ENCODE data around the gene RBM47. TPM values are rescaled to one million over a fixed set of nuclear protein-coding genes. Genes with fewer than 3 reads are reported as not detected.

RBM47 gene
- total and polyA plus RNA-seq, 10 of the 15 experiments (the other 5 are each of a cell fraction or from before 2014, with no cell fraction given), result 7.9 to 45.0 (median 28.7) TPM

- Histone ChIP-seq H3K4me1 (ENCODE audit: control insufficient read depth, insufficient read depth, low read length) (peaks cover 11% of the 10 kb centered on the region; the same call in 1 of the 2 replicates), H2AFZ (ENCODE audit: control insufficient read depth, low read depth, low read length) (no peak overlapping the region), H3K27me3 (replicated peaks in 1 of 2; ENCODE audit: control insufficient read depth in 2 of 2, insufficient read depth in 2 of 2, low read length in 1 of 2) (no peaks in the 10 kb centered on the region), H4K20me1 (ENCODE audit: control insufficient read depth, insufficient read depth) (no peaks in the 10 kb centered on the region), H3K9me3 (replicated peaks; ENCODE audit: control insufficient read depth, insufficient read depth, low read length) (peaks cover 2% of the 10 kb centered on the region; the same call in 1 of the 3 replicates), H3K4me2 (ENCODE audit: control insufficient read depth, insufficient read depth) (no peak overlapping the region), H3K9ac (ENCODE audit: control insufficient read depth, insufficient read depth, low read length) (no peak overlapping the region), H3K27ac (ENCODE audit: control insufficient read depth, insufficient read depth) (no peak overlapping the region), H3K79me2 (ENCODE audit: control insufficient read depth, insufficient read depth, low read length) (no peaks in the 10 kb centered on the region), H3K4me3 (no peak overlapping the region), H3K36me3 (ENCODE audit: control insufficient read depth in 2 of 2, insufficient read depth in 2 of 2, low read length in 1 of 2) (peaks cover 1 to 3% of the 10 kb centered on the region in 2 experiments; a peak in 3 of 4 replicates)
- FAIRE-seq (no peak), DNase-seq (ENCODE audit: low read depth, low spot score) (no peak), ATAC-seq (no peak)
- in situ Hi-C loops (cut with MboI) (no loop called here), intact Hi-C loops (cut with micrococcal nuclease; ENCODE audit: unreplicated experiment) (no loop called here)
- ChIA-PET POLR2A (no interaction called here), CTCF (interaction anchor here (2.1 kb wide), 1 partner anchor 8 kb away, joined by 7 read pairs; no protein-coding TSS in a partner anchor), SMC1A (ENCODE audit: uncharacterized antibody, unreplicated experiment) (interaction anchor here (0.6 to 1.4 kb wide), 2 partner anchors 13 to 14 kb away, joined by 4 read pairs; no protein-coding TSS in a partner anchor), RAD21 (ENCODE audit: unreplicated experiment) (no interaction called here)
- no peak for TF ChIP-seq BRCA1 (IDR thresholded peaks at IDR 0.05; ENCODE audit: low read depth, low read length)
- TF ChIP-seq POLR2A (IDR thresholded peaks at IDR 0.05; ENCODE audit: low read depth, low read length), result 0 out of 2 replicates have a peak, but pooled peaks have one; percentile 18
- no peak for TF ChIP-seq ZNF274 (IDR thresholded peaks at IDR 0.05; ENCODE audit: insufficient read depth, insufficient read length)
- no peak for TF ChIP-seq CBX5 (IDR thresholded peaks at IDR 0.05; ENCODE audit: low read depth)
- peak; percentile 44; the same call in 1 of the 2 replicates for TF ChIP-seq POLR2AphosphoS5 (IDR thresholded peaks at IDR 0.05; ENCODE audit: low read length)
- BruUV-seq (replicated peaks), result no TSS peak
- 69% methylated on average over 6 of the region's 6 CpGs for WGBS (ENCODE audit: insufficient coverage, insufficient replicate concordance, low lambda C conversion rate, missing lambda C conversion rate)
These were observed 210.3 kb downstream of the RBM47 start for GRCh38 chr4:40419231-40419912.

Data from GM12878 (cell line).